ENCODE data around the gene ARHGAP42.

DNA sequence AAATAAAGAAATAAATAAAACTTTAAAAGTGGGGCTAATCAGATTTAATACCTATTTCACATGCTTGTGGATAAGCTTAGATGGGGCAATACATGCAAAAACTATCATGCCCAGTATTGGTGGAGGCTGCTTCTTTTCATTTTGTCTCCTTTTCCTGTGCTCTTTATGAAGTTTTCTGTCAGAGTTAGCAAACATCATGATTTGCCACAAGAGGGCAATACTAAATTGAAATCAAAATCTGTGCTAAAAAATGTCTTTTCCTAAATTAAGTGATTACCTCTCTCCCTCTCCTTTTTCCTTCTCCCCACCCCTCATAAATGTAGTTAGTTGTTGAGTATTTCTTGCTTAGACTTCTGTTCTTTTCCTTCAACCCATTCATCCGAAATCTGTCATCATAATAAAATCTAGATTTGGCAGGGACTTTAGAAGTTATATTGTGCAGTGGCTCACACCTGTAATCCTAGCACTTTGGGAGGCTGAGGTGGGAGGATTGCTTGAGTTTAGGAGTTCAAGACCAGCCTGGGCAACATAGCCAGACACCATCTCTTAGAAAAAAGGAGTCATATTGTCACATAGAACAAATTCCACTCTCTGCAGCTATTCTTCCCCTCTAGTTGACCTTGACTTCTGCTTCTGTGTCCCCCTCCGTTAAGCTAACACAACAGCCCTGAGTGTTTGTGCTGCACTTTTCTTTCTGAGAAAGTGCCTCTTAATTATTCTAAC, 4.7 kb upstream of the ARHGAP42 start:
- peak in 5 of 7 experiments; percentile 18 to 56 (median 37) for TF ChIP-seq CTCF (IDR thresholded peaks at IDR 0.05)
- no peak for TF ChIP-seq POLR2AphosphoS5 (IDR thresholded peaks at IDR 0.05)
- no peak for TF ChIP-seq POLR2A (IDR thresholded peaks at IDR 0.05)
- no peak for TF ChIP-seq EP300 (IDR thresholded peaks at IDR 0.05)

All from stomach (tissue), 4 donors.